Measurements from ENCODE around the gene ANXA2.
"Not testable (repeated sequence)": the region's sequence is repeated elsewhere in the genome, so short reads cannot be mapped to it uniquely, and the experiment has no call there.

Gene ANXA2

DNA sequence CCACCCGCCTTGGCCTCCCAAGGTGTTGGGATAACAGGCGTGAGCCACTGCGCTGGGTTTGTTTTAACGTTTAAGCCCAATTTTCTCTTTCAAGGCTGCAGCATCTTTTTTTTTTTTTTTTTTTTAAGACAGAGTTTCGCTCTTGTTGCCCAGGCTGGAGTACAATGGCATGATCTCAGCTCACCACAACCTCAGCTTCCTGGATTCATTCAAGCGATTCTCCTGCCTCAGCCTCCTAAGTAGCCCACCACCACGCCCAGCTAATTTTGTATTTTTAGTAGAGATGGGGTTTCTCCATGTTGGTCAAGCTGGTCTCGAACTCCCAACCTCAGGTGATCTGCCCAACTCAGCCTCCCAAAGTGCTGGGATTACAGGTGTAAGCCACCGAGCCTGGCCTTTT lies 12.6 kb upstream of the ANXA2 start:
- not testable (repeated sequence) for DNase-seq (ENCODE audit: low read depth in 2 of 2)

DNA sequence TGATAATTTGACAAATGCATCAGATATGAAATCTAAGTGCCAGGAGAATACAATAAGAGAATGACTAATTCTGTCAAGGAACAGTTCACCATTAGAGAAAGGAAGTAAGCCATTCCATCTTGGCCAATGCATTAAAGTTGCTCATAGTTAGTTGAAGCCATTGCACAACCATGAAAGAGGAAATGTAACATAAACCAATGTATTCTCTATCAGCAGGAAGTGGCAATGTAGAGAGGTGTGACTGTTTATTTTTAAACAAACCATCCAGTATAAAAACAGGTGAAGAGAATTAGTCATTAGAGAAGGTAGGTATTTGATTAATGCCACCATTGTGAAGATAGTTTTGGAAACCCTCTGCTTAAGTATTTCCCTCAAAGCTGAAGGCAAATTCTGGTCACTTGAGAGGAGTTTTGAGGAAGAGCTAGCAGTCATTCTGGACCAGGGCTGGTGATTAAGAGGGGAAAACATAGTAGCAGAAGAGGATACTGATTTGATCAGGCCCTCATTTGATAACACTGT lies 10.7 kb upstream of the ANXA2 start:
- peak in 1 of 2 experiments; percentile 58 for DNase-seq (ENCODE audit: low read depth in 2 of 2)

DNA sequence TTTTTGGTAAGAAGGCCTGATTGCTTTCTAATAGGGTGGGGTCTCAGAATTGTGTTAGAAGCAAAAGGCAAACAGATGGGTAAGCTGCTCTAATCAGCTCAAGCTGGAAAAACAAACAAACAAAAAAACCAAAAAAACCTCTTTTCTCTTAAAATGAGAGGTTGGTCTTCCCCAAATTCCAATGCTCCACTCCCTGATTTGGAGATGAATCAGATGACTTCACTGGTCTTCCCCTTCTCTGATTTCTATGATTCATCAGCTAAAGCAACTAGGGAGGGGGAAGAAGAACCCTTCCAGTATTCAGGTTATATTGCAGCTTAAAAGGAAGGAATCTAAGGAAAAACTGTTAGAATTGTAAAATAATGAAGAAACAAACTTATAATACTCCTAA lies 9.6 kb upstream of the ANXA2 start:
- peak; percentile 71 to 72 for DNase-seq (ENCODE audit: low read depth in 2 of 2)

DNA sequence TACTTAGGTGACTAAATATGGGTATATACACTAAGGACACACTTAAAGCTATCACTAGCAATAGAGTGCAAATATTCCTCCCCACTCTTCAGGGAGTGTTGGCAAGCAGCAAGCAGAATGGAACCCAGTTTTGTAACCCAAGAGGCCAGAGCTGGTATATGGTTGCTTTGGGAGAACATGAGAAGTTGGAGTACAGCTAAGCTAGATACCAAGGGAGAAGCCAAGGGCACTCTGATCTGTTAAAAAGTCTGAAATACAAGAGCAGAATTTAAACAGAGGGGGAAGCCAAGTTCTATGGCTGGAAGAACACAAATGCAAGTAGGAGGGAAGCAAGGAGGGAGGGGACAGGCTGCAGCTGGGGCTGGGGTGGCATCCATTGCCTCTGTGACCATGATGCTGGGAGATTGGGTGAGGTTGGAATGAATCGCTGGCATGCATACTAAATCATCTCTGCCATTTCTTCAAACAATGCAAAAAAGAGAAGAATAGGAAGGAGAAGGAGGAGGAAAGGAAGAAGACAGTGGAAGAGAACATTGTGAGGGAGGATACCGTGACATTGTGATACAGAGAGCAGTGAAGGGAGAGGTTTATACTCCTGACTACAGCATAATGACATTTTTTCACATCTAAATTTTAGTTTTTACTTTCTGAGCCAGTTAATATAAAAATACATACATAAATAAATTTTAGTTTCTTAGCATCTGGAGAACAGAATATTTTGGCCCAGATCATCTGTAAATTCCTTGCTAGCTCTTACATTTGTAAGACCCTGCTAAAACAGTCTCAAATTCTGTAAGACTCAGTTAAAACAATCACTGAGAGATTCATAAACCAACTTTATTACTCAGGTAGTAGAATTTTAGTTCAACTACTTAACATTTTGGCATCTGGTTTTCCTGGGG lies 9.0 kb upstream of the ANXA2 start:
- DNase-seq (ENCODE audit: low read depth in 2 of 2): no peak

DNA sequence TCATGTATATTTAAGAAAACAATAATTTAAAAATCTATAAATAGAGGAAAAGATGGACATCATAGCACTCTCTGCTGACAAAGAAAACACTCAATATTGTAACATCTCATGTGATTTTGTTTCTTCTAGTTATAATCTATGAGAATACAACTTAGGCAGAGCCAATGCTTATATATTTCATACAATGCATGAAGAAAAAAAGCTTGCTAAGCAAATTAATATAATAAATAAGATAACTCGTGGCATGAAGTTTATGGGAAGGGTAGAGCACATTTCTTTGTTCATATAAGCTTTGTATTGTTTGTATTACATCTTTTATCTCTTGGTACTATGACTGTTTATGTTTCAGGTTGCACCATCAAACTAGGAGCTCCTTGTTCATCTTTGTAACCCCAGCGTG lies 7.6 kb upstream of the ANXA2 start:
- DNase-seq (ENCODE audit: low read depth in 2 of 2): no peak

DNA sequence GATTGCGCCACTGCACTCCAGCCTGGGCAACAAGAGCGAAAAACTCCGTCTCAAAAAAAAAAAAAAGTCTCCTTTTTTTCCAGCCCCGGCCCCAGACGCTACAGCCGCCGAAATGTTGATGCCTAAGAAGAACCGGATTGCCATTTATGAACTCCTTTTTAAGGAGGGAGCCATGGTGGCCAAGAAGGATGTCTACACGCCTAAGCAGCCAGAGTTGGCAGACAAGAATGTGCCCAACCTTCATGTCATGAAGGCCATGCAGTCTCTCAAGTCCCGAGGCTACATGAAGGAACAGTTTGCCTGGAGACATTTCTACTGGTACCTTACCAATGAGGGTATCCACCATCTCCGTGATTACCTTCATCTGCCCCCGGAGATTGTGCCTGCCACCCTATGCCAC lies 6.6 kb upstream of the ANXA2 start:
- not testable (repeated sequence) for DNase-seq (ENCODE audit: low read depth in 2 of 2)

DNA sequence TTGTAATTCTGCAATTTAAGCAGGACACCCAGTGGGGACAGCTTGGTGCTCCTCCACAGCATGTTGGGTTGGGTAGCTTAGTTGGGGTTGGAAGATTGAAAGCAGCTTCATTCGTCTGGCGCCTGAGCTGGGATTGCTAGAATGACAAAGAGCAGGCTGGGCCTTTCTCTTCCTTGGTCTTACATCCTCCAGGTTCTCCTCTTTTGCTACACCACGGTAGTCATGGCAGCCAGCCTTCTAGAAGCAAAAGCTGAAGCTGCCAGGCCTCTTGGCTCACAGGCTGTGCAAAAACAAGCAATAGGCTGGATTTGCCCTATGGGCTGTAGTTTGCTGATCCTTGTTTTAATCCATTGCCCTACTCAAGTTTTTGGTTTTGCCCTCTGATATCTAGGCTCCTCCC lies 3.2 kb upstream of the ANXA2 start:
- DNase-seq (ENCODE audit: low read depth in 2 of 2): no peak

DNA sequence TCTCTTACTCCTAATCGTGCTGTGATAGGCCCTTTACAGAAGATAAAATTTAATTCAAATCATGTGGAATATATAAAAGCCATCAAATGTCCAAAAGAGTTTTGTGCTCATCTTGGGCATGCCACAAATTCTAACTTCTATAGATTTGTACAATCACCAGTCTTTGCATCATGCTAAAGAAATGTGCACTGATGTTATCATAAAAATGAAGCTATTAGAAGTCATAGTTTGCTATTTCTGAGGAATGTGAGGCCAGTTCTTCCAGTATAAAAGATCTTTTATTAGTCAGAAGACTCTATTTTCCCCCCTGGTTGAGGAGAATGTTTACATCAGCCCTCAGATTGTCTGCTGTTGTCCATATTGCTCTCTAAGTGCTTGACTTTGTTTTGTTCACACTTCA lies 2.1 kb upstream of the ANXA2 start:
- peak; percentile 85 to 87 for DNase-seq (ENCODE audit: low read depth in 2 of 2)

DNA sequence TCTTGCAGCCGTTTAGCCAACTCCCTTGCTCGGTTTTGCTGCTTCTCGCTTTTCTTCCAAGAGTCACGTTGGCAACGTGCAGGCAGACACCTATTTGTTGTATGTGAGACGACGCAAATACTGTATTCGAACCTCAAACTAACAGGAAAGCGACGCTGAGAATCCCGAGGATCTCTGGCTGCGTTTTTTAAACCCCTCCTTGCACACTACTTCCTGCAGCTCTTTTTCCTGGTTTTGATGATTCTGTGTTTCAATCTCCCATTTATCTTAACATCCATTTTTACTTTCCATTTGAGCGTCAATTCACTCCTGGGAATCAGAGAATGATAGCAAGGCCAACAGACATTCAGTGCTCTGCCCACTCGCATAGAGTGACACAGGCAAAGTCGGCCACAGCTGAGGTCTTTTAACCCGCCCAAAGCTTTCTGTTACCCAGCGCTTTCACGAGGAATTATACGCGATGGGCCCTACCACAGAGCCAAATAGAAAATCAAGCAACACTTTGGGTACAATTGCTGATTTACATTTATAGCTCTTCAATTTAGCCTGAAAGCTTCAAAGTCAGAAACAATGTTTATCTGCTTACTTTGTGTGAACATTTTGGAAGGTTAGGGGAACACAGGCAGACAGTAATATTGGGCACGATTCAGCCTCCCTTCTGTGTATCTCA lies 1.6 kb upstream of the ANXA2 start:
- no peak for DNase-seq (ENCODE audit: low read depth in 2 of 2)

DNA sequence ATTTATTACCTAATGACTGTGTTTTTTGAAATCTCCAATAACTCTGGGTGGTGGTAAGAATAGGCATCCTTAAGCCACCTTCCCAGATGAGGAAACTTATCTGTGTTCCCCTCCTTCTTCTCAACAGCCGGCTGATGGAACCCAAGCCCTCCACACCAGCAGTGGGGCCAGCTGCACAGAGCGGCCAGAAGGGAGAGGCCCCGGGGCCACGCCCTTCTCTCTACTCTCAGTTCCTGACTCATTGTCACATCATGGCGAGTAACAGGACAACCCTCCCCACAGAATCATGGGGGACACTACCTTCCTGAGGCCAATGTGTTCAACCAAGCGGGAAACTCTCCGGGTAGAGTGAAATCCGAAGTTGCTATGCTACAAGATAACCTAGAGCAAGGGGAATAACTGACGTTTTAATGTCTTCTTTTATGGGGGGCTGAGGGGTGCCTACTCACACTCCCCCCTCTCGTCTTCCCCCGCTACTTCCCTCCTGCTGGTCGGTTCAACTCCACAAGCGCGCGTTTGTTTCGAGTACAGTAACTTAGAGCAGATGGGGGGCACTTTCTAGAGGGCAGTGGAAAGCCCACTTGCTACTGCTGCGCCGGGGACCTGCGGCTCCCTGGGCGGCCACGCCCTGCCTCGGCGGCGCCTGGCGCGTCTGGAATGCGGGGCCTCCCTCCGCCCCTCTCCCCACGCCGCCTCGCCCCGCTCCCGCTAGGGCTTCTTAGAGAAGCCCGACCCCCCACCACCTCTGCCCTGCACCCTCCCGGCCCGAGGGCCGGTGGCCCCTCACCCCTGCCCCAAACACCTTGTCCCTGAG lies 621 bp downstream of the ANXA2 start:
- no peak for DNase-seq (ENCODE audit: low read depth in 2 of 2)

DNA sequence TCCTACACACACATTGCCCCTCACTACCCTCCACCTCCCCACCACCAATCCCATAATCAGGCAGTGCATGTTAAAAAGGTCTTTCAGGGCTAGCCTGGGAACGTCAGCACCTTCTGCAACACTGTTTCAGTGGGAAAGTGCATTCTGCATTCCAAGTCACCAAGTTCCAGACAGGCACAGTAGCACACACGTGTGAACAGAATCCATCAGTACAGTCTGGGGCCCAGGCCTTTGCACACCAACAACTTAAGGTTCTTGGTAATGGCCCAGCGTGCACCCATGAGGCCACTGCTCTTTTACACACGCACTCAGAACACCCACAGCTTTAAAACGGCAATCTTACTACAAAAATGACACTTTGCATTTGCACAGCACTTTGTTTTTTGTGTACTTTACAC lies 1.2 kb downstream of the ANXA2 start:
- DNase-seq (ENCODE audit: low read depth in 2 of 2): no peak

DNA sequence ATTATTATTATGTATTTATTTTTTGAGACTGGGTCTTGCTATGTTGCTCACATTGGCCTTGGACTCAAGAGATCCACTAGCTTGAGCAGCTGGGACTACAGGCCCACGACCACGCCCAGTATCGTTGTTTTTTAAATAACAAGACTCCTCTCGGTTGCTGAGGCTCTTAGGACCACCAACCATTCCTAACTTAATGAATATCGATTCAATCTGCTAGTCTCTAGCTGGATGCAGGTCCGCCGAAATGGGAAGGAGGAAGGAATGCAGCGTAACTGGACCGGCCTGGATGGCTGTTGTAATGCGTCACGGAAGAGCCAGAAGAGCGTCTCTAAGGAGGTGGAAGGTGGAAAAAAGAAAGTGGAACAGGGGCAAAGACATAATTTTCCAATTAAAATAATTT lies 1.7 kb downstream of the ANXA2 start:
- no peak for DNase-seq (ENCODE audit: low read depth in 2 of 2)

DNA sequence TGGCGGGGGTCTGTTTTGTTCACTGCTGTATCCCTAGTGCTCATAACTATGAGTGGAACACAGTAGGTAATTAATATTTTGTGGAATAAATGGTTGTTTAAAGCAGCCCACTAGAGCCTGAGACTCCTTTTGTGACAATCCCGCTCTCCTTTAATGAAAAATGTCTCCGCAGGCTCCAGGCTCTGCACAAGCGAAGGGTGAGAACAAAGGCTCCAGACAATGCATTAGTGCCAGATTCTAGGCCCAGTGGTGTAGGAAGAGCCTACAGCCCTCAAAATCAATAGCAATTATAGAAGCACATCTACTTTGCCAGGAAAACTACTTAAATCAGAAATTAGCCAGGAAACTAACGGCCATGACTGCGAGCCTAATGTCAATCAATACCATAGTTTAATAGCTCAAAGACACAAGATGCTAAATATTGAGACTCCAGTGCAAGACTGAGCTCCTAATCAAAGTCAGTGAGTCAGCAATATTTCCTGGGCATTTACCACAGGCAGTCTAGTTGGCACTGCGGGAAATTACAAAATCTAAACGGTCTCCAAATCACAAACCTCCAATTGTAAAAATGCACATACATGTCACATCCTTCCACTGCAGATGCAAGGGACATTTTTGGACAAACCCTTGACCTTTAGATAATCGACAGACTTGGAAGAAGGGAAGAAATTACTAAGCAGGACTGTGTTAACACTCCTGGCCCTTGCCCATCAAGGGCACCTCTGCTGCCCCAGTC lies 2.3 kb downstream of the ANXA2 start:
- DNase-seq (ENCODE audit: low read depth in 2 of 2): no peak

DNA sequence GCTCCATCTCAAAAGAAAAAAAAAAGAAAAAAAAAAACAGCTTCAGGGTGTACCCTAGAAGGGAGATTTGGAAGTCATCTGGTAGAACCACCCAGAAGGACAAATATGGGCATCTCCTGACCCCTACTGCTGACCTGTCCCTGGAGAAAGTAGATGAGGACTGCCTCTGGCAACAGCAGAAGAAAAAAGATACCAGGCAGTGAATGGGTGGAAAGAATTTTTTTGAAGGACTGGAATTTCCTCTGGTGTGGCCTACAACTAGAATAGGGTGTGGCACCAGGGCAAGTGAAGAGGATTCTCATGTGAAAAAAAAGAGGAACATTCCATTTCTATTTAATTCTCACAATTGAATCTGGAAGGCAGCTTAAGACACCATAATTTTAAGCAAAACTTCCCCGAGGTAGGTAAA lies 3.1 kb downstream of the ANXA2 start:
- no peak for DNase-seq (ENCODE audit: low read depth in 2 of 2)

DNA sequence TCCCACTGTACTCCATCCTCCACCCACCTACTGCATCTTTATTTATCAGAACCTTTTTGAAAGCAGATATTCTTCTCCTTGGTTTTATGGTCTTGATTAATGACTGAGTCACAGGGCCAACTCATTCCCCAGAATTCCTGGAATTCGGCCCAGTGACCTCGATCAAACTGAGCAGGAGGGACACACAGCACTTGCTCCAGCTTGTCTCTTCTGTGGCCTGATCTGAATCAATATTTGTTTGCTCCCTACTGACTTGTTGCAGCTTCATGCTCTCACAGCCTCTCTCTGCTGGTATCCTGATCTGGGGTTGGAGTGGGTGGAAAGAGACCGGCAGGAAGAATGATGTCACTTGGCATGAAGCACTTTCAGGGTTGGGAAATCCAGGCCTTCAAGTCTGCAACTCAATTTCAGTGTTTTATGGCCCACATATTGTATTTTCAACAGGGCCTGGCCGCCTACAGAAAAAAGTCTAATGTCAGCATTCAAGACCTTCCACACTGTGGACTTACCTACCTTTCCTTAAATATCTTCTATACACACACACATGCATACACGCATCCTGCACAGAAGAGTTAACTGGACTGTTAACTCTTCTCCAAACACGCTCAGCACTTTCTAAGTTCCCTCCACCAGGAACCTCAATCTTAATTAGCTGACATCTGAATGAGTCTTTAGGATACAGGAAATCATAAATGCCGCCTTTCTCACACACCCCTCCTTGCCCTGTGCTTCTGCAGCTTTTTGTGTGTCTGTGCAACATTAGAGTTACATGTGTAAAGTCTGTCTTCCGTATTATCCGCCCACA lies 4.6 kb downstream of the ANXA2 start:
- DNase-seq (ENCODE audit: low read depth in 2 of 2): peak; percentile 93 to 95

DNA sequence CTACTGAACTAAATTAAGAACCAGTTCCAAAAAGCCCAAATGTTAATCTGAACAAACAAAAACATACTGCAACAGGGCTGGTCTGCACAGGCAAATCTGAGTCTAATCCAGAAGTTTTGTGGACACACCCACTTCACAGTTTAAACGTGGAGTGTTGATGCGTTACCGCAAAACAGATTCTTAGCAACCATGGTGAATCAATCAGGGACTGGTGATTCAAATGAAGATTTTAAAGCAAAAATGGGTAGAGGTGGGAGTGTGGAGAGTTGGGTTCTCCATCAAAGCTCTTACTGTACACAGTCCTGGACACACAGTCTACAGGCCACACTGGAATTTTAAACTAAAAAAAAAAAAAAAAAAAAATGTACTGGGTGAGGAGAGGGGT lies 5.2 kb downstream of the ANXA2 start:
- DNase-seq (ENCODE audit: low read depth in 2 of 2): peak in 1 of 2 experiments; percentile 68

DNA sequence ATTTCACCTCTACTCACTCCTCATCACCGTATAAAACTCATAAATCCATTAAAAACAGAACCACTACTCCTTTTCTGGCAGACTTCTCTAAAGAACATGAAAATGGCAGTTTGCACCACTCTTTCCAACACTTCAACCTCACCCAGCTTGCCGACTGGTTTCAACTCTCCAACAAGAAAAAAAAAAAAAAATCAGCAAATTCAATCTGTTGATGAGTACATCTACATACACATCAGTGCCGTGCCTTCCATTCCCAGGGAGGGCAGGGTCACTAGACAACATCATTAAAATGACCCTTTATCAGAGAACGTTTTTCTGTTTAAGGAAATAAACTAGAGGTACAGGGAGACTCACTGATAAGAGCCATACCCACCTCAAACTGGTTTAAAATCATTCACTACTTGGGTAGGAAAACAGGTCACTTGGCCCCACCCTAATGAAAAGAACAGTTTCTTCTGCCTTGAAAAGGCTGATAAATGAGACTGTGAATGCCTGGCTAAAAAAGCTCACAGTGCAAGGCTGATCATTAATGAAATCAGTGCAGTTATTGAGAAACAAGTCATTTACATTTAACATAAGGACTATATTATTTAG lies 6.0 kb downstream of the ANXA2 start:
- DNase-seq (ENCODE audit: low read depth in 2 of 2): no peak

DNA sequence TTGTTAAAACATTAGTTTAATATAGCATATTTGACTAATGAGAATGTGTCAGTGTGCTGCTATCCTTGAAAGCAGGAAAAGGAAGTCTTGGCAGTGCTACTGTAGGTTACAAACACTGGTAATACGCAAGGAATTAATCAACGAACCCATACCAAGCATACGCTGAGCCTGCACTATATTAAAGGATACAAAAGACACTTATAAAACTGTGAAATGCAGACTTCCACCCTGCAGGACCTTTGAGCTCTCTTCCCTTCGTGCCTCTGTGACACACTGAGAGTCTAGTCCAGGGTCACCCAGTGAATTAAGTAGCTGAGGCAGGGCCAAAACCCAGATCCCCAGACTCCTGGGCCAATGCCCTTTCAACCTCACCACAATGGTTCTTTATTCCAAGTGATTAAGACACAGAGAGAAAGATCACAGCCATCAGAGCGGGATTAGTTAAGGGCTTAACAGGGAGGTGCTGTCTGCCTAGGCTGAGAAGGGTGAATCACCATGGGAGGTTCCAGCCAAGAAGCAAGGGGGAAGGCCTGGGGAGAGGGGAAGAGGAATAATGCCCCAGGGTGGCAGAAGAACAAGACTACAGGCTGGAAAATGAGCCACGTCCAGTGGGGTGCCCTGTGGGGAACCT lies 6.8 kb downstream of the ANXA2 start:
- peak in 1 of 2 experiments; percentile 53 for DNase-seq (ENCODE audit: low read depth in 2 of 2)

DNA sequence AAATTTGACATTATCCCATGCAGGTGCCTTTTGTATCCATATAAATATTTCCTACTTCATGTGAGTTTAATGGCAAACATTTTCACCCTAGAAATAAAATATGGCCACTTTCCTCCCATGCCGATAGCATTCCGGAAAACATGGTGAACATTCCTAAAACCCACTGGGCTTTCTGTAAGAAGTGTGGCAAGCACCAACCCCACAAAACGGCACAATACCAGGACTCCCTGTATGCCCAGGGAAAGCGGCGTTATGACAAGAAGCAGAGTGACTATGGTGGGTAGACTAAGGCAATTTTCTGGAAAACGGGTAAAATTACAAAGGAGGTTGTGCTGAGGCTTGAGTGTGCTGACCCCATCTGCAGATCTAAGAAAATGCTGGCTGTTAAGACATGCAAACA lies 7.6 kb downstream of the ANXA2 start:
- DNase-seq (ENCODE audit: low read depth in 2 of 2): no peak
